BJ (cell line): ENCODE results near the gene AKT3. TPM values are rescaled to one million over a fixed set of nuclear protein-coding genes. Genes with fewer than 3 reads are reported as not detected.

Source experiments
- CTCF ChIA-PET: fragments of 350-600 bp; formaldehyde crosslinking; extraction: SDS; loops from one replicate; lab custom pipeline; 2021; ENCODE audit warnings: antibody characterized with exemption, inconsistent platforms; lab: Yijun Ruan, JAX
- POLR2A ChIA-PET: fragments of 300-600 bp; sonication (Branson Sonifier 250); formaldehyde crosslinking; extraction: SDS; loops from one replicate; lab custom pipeline; 2021; ENCODE audit warnings: antibody characterized with exemption; lab: Charles Lee
- DNase-seq: peaks from one replicate; pipeline ENCODE4 v3.0.0-alpha.2; 2011; ENCODE audit warnings: low read depth
- H3K27me3 ChIP-seq: 2 replicates; pipeline ENCODE4 v1.6.0; 2011; ENCODE audit warnings: low read length; ENCODE audit not compliant: control insufficient read depth, insufficient read depth
- H3K36me3 ChIP-seq: 2 replicates; pipeline ENCODE4 v1.5.1; 2011; ENCODE audit warnings: low read length; ENCODE audit not compliant: control insufficient read depth, insufficient read depth
- H3K4me3 ChIP-seq: 2 replicates; pipeline ENCODE4 v1.5.1; 2011; ENCODE audit warnings: low read depth, mild to moderate bottlenecking, control low read depth, low read length
- CTCF ChIP-seq: IDR thresholded peaks from 2 replicates; pipeline ENCODE4 v1.5.1; 2011; ENCODE audit warnings: low read depth, mild to moderate bottlenecking, control low read depth, inconsistent platforms, low read length, moderate library complexity; ENCODE audit not compliant: insufficient read depth
- polyA plus RNA-seq: library from polyadenylated mRNA; depleted of rRNA; stranded (reverse); fragments of >200 nt; gene quantifications from 2 replicates; pipeline ENCODE4 v1.2.3, GENCODE V29; 2011

The AKT3 gene
- polyA plus RNA-seq, 1 experiment, result 23.8 TPM

GRCh38 chr1:243514927-243515326 lies 335.1 kb downstream of the AKT3 start:
- ChIA-PET POLR2A (no interaction called here), CTCF (no interaction called here)
- no peak overlapping the region for H3K4me3 ChIP-seq
- no peak for DNase-seq
- peaks cover 9% of the 10 kb centered on the region for H3K36me3 ChIP-seq
- no peaks in the 10 kb centered on the region for H3K27me3 ChIP-seq
- TF ChIP-seq CTCF, result no peak

- Histone ChIP-seq H3K27me3 (no peaks in the 10 kb centered on the region), H3K4me3 (no peak overlapping the region), H3K36me3 (peaks cover 9% of the 10 kb centered on the region)
- DNase-seq, result peak; percentile 15
- ChIA-PET POLR2A (no interaction called here), CTCF (no interaction called here)
- no peak for TF ChIP-seq CTCF
Observed at GRCh38 chr1:243513726-243514491, 336.1 kb downstream of the AKT3 start.

GRCh38 chr1:243510928-243511327 lies 339.1 kb downstream of the AKT3 start:
- Histone ChIP-seq H3K36me3 (peaks cover 12% of the 10 kb centered on the region), H3K27me3 (no peaks in the 10 kb centered on the region), H3K4me3 (no peak overlapping the region)
- ChIA-PET POLR2A (no interaction called here), CTCF (no interaction called here)
- no peak for DNase-seq
- no peak for TF ChIP-seq CTCF

GRCh38 chr1:243508943-243509342 lies 341.1 kb downstream of the AKT3 start:
- Histone ChIP-seq H3K36me3 (peaks cover 12% of the 10 kb centered on the region), H3K4me3 (no peak overlapping the region), H3K27me3 (no peaks in the 10 kb centered on the region)
- no peak for TF ChIP-seq CTCF
- ChIA-PET CTCF (no interaction called here), POLR2A (no interaction called here)
- no peak for DNase-seq

GRCh38 chr1:243508303-243508713 lies 341.7 kb downstream of the AKT3 start:
- POLR2A ChIA-PET, result no interaction called here
- Histone ChIP-seq H3K27me3 (no peaks in the 10 kb centered on the region), H3K36me3 (peaks cover 12% of the 10 kb centered on the region), H3K4me3 (no peak overlapping the region)
- TF ChIP-seq CTCF, result no peak
- DNase-seq, result no peak
- CTCF ChIA-PET, result interaction anchor here (0.6 kb wide), 1 partner anchor 12 kb away, joined by 3 read pairs; no protein-coding TSS in a partner anchor
